Activated CD4-positive, alpha-beta T cell treated with anti-CD3 and anti-CD28 coated beads for 48 hours (primary cell): Measurements from ENCODE around the gene GRIA2.

ENCODE experiments used
- DNase-seq: peaks from one replicate; pipeline ENCODE4 v3.0.0-alpha.2; 2020

GRIA2 gene

DNA sequence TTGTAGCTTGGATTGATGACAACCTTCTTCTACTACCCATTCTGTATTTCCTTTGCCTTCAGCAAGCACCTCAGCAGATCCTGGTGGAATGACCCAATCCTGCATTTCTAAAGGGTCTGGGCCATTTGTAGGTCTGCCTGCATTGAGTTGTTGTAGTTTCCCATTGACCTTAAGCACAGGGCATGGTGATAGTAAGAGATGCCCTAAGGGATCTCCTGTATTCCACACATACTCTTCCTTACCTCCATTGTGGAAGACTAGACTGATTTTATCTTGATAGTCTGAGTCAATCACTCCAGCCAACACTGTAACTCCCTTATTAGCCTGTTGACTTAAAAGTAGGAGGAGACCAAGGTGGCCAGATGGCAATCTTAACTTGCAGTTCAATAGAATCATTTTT lies 184.5 kb downstream of the GRIA2 start:
- DNase-seq: no peak
